Left ventricle myocardium superior (tissue), 1 donor: ENCODE data around the gene CADPS2. TPM values are rescaled to one million over a fixed set of nuclear protein-coding genes. Genes with fewer than 3 reads are reported as not detected.
"Not testable (repeated sequence)": the region's sequence is repeated elsewhere in the genome, so short reads cannot be mapped to it uniquely, and the experiment has no call there.

ENCODE experiments used
- ATAC-seq: fragments of 200-7000 bp; cut with Tn5 transposase; one replicate; pipeline ENCODE4 v1.9.1; 2020; ENCODE audit warnings: mild to moderate bottlenecking, moderate library complexity
- DNase-seq: peaks from one replicate; pipeline ENCODE4 v3.0.0-alpha.2; 2020
- intact Hi-C: fragments of 100-400 bp; cut with micrococcal nuclease; formaldehyde crosslinking; loops from one replicate; pipeline ENCODE4 v1.11.0; 2022
- total RNA-seq: library from RNA; stranded (reverse); fragmentation: NEBNext Ultra II Directional; extraction: Animal tissue kit (Norgen Biotek cat#: 25700); gene quantifications from one replicate; pipeline ENCODE4 v1.2.1, GENCODE V29; 2021
- donor health status: DM: no; HTN: yes; CAD: no; lungs with severe emphysema.

Gene CADPS2
- total RNA-seq, 1 donor from 2014 or later, result 29.1 TPM

DNA sequence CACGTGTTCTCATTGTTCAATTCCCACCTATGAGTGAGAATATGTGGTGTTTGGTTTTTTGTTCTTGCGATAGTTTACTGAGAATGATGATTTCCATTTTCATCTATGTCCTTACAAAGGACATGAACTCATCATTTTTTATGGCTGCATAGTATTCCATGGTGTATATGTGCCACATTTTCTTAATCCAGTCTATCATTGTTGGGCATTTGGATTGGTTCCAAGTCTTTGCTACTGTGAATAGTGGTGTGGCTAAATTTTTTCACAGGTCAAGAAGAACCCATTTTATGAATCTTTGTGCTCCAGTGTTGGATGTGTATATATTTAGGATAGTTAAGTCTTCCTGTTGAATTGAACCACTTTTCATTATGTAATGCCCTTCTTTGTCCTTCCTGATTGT is 250.8 kb downstream of the CADPS2 start:
- intact Hi-C loops, DNase-seq, ATAC-seq: not testable (repeated sequence)

DNA sequence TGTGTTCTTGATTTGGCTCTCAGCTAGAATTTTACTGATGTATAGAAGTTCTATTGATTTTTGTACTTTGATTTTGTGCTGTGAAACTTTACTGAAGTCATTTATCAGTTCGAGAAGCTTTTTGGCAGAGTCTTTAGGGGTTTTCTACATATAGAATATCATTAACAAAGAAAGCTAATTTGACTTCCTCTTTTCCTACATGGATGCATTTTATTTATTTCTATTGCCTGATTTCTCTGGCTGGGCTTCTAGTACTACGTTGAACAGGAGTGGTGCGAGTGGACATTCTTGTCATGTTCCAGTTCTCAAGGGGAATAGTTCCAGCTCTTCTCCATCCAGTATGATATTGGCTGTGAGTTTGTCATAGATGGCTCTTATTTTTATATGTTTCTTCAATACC is 252.8 kb downstream of the CADPS2 start:
- intact Hi-C loops, result no loop called here
- no peak for ATAC-seq
- no peak for DNase-seq

- no peak for DNase-seq
- intact Hi-C loops, result no loop called here
- no peak for ATAC-seq
Observed at GRCh38 chr7:122632238-122632637, 254.0 kb downstream of the CADPS2 start.

- intact Hi-C loops, result no loop called here
- DNase-seq (no peak), ATAC-seq (no peak)
Observed at GRCh38 chr7:122629412-122629953, 256.8 kb downstream of the CADPS2 start.

DNA sequence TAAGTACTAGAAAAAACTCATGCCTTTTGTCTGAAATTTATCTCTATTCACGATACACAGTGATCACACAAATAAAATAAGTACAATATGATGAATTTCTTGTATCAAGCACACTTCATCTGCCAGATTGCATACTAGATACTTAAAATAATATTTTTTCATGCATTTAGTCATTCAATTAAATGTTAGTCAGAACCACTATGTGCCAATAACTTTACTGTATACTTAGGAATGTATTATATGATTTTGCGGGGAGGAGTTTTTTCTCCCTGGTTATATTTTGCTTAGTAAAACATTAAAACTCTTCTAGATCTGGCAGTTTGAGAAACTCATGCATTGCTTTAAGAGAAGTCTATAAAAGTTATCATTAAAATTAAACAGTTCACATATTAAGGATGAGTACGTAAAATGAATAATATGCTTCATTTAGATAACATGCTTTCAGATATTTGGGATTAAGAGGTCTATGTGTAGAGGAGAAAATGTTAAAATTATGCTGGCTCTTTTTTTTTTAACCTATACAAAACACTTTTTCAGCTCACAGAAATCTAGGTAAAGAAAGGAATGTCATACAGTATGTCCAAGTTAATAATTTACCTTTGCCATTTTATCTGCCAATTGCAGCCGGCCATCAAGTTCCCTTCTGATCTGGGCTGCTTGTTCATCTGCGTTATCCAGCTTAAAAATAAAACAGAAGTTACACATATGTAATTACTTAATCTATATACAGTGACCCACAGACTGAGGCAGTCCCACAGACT is 257.4 kb downstream of the CADPS2 start:
- no peak for DNase-seq
- no peak for ATAC-seq
- intact Hi-C loops, result no loop called here

DNA sequence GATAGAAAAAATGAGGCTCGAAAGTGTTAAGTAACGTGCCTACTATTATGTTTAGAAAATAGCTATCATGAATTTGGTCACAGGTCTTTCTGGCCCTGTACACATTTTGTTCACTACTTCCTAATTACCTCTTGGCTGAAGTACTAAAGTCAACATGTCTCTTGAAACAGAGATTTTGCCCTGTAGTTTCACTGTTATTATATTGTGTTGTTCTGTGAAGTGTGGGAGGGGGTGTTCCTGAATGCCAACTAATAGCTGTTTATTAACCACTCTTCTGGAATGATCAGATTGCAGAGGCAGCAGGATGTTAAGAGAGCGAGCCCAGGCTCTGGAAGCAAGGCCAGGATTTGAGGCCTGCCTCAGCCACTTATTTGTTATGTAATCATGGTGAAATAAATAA is 259.5 kb downstream of the CADPS2 start:
- no peak for DNase-seq
- no peak for ATAC-seq
- intact Hi-C loops, result no loop called here

DNA sequence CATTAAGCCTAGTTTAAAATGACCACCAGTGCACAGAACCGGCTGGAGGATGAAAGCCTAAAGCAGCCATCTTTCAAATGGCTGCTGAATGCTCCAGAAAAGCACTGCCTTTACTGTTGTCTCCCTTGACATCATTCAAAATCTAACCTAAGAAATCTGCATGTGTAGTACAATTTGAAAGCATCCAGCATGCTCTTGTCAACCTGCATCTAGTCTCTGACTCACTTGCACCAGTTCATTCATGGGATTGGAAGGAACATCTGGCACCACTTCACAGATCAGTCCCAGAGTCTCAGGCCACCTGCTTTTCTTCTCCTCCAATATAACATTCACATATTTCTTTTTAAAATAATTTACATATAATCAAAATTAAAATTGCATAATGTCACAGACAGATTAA is 263.6 kb downstream of the CADPS2 start:
- intact Hi-C loops, result no loop called here
- ATAC-seq (no peak), DNase-seq (no peak)

DNA sequence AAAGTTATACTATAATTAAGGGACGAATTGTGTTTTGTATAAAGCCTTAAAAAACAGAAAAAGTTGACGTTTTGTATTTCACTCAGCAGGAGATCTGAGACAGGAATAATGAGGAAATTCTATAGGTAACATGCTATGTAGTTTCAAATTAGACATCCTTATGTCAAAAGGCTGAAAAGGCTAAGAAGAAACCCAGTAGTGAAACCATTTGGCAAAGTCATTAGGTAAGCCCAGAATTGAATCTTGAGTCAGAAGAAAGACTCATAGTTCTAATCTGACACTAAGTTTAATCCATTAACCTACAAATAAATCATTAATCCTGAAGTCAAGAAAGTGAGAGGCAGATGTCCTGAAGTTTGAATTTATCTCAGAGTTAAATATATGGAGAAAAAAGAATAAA is 266.6 kb downstream of the CADPS2 start:
- intact Hi-C loops, result no loop called here
- no peak for ATAC-seq
- DNase-seq, result no peak

GRCh38 chr7:122618585-122619189 is 267.6 kb downstream of the CADPS2 start:
- ATAC-seq (no peak), DNase-seq (no peak)
- intact Hi-C loops, result no loop called here

DNA sequence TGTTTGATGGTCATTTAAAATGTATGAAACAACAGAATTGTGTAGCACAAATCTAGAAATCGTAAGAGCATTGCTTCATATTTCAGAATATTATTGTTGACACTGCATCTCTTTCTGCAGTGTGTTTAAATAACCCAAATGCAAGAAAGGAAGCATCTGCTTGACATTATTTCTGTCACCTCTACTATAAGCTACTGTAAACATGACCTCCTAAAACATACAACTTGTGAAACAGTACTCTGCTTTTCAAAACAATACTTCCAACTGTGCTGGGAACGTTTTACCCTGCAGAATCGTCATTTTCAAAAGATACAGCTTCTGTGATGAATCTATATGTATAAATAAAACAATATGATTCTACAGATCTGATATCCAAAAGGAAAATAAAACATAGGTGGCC is 269.3 kb downstream of the CADPS2 start:
- DNase-seq, result no peak
- intact Hi-C loops, result no loop called here
- ATAC-seq, result no peak

DNA sequence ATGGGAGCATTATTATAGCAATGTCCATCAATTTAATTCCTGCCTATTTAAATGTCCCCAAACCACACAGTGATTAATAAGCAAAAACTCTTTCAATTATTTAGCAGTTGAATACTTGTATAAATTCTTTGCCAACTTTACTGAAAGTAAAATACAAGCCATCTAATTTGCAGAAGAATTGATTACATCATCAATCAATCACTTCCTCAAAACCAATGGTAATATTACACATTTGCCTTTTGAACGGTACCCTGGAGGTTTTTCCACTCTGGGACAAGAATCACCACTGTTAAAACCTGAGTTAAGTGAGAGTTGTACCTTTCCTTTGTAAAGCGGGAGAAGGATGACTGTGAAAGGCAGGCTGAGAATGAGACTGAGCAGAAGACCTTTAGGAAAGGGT is 280.3 kb downstream of the CADPS2 start:
- intact Hi-C loops, result no loop called here
- ATAC-seq, result no peak

DNA sequence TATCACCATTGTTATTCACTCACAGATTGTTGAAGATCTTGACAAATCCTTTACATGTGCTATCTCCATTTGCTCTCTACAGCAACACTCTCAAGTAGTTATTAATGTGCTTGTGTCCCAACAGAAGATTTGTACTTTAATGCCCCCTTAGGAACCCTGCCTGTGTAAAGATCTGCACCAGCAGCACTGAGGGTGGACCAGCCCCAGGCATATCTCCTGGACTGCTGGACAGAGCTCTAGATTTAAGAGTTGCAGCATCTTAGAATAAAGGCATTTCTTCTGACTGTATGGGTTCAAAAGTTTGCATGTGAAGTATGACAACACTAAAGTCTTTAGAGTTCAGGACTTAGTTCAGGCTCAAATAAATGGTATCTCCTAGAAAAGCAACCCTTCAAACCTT is 282.0 kb downstream of the CADPS2 start:
- intact Hi-C loops, result no loop called here
- DNase-seq, result no peak

More for the DNA sequence above, 280.3 kb downstream of the CADPS2 start:
- no peak for DNase-seq

GRCh38 chr7:122602800-122603199 is 283.5 kb downstream of the CADPS2 start:
- ATAC-seq (no peak), DNase-seq (no peak)
- intact Hi-C loops, result no loop called here

More for the DNA sequence above, 282.0 kb downstream of the CADPS2 start:
- no peak for ATAC-seq

DNA sequence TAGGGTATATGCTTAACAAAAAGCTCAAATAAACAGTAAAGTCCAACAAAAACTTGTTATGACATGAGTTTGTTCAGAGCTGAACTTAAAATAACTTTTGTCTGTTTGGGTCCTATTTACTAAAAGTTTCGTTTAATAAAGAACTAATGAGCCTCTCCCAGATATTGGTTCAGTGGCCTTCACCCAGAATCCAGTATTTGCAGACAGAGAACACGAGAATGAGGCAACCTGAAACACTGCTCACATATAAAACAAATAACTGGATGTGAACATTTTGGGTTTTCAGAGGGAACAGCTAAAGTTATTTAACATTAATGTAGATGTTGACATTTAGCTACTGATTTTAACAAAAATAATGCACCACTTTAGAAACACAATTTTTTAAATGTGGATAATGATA is 285.6 kb downstream of the CADPS2 start:
- ATAC-seq, result no peak
- intact Hi-C loops, result no loop called here
- DNase-seq, result no peak

GRCh38 chr7:122600042-122600441 is 286.2 kb downstream of the CADPS2 start:
- intact Hi-C loops, result no loop called here
- ATAC-seq (no peak), DNase-seq (no peak)

DNA sequence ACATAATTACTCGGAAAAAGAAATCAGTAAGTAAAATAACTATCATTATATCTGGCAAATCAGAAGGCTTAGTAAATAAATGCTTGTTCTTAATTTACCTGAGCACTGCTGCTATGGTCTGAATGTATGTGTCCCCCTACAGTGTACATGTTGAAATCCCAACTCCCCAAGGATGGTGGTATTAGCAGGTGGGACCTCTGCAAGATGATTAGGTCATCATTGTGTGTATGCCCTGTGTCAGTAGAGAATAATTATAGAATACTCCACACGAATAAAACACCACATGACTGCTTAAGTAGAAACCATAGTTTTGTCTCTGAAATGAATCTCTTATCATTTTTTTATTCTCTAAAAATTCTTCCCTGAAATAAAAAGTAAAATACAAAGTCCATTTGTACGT is 289.0 kb downstream of the CADPS2 start:
- intact Hi-C loops, result no loop called here

DNA sequence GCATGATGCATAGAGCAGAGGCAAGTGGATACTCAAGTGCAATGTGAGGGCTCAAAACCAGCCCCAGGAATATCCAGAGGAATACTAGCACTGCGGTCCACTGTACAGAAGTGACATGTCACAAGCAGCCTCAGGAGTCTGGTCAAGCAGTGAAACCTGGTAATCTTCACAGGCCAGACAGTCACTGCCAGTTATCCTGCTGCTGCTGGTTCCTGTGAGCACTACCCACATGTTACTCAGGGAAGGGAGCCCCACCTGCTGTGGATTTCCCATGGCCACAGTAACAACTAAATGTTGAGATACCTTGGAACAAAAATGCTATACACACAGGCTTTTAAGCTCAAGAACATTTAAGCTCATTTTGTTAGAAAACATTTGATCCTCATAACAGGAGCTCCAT is 290.4 kb downstream of the CADPS2 start:
- intact Hi-C loops, result no loop called here
- ATAC-seq, result no peak
- DNase-seq, result no peak

More for the DNA sequence above, 289.0 kb downstream of the CADPS2 start:
- DNase-seq, result no peak
- ATAC-seq, result no peak

GRCh38 chr7:122588621-122589020 is 297.6 kb downstream of the CADPS2 start:
- intact Hi-C loops, result no loop called here
- DNase-seq (no peak), ATAC-seq (no peak)

DNA sequence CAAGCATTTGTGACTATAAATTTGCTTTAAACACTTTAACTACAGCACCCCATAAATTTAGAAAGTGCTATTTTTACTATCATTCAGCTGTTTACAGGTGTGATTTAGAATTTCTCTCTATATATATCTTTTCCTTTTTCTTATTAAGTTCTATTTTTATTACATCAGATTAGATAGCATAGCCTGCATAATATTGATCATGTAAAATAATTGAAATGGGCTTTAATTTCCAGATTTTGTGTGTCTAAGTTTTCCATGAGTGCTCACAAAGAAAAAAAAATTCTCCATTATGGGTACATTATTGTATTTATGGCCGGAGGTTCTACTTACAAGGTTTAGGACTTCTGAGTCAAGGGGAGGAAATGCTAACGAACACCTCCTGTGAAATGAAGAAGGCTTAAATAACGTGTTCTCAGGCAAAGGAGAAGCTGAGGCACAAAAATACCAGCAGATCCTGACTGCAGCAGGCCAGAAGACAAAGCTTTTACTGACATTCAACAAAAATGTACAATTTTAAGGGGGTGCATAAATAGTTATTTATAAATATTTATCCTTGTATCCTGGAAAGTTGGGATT is 301.5 kb downstream of the CADPS2 start:
- no peak for ATAC-seq
- DNase-seq, result no peak
- intact Hi-C loops, result no loop called here

GRCh38 chr7:122578350-122578749 is 307.9 kb downstream of the CADPS2 start:
- intact Hi-C loops, result no loop called here
- ATAC-seq, result no peak
- DNase-seq, result no peak
